K562 (cell line): Measurements from ENCODE around the gene CNTRL. TPM values are rescaled to one million over a fixed set of nuclear protein-coding genes. Genes with fewer than 3 reads are reported as not detected.

Experiments used
- ATAC-seq: fragments of 200-7000 bp; cut with Tn5 transposase; 3 replicates; pipeline ENCODE4 v1.9.1; 2020; ENCODE audit warnings: moderate library complexity
- BruUV-seq: library from RNA; stranded (reverse); fragments of 400-500 nt; replicated peaks from 2 replicates; lab custom pipeline; 2021; lab: Mats Ljungman, UMichigan
- CTCF ChIA-PET: fragments of 300-600 bp; formaldehyde crosslinking; extraction: SDS; loops from one replicate; lab custom pipeline; 2021; ENCODE audit warnings: low intra/inter-chr PET ratio; lab: Yijun Ruan, JAX
- POLR2A ChIA-PET: fragments of 300-600, 350-650 bp; sonication (Branson Sonifier 250); formaldehyde crosslinking; extraction: SDS; loops from one replicate; lab custom pipeline; 2021; ENCODE audit warnings: antibody characterized with exemption, inconsistent platforms; lab: Yijun Ruan, JAX
- DNase-seq, 4 experiments: peaks; one replicate each; pipeline versions ENCODE4 v3.0.0 to v3.0.0-alpha.2; 2011 to 2018; ENCODE audit warnings: low spot score in 3 of 4, mixed read lengths in 3 of 4; ENCODE audit errors: extremely low read depth in 1 of 4
- FAIRE-seq: peaks from 2 replicates; lab custom pipeline; 2011; peaks lifted over from hg19 to GRCh38; lab: Jason Lieb, UNC
- H2AFZ ChIP-seq: 2 replicates; pipeline ENCODE4 v1.6.0; 2011; ENCODE audit warnings: low read depth, low read length, control low read depth, inconsistent platforms
- H3K27ac ChIP-seq: fragments of 200-600 bp; 3 replicates; pipeline ENCODE4 v1.8.0; 2011; ENCODE audit warnings: low read depth, mild to moderate bottlenecking, control low read depth, inconsistent platforms, low read length, moderate library complexity, mixed read lengths; ENCODE audit errors: extremely low read depth
- H3K27me3 ChIP-seq, 2 experiments: fragments of 300-600 bp in 1 of 2; 2 replicates in 1 of 2; 3 replicates in 1 of 2; pipeline versions ENCODE4 v1.6.0 to v1.8.0; 2011; ENCODE audit warnings: inconsistent platforms in 2 of 2, low read length in 2 of 2, mild to moderate bottlenecking in 1 of 2, mixed read lengths in 1 of 2, moderate library complexity in 1 of 2; ENCODE audit not compliant: control insufficient read depth in 2 of 2, insufficient read depth in 2 of 2
- H3K36me3 ChIP-seq: fragments of 300-600 bp; 3 replicates; pipeline ENCODE4 v1.8.0; 2011; ENCODE audit warnings: mild to moderate bottlenecking, low read length, inconsistent platforms; ENCODE audit not compliant: control insufficient read depth, insufficient read depth
- H3K4me1 ChIP-seq, 2 experiments: fragments of 200-600 bp in 1 of 2; replicated peaks in 1 of 2; 2 replicates in 1 of 2; 3 replicates in 1 of 2; pipeline versions ENCODE4 v1.5.1 to v1.8.0; 2011; ENCODE audit warnings: inconsistent platforms in 2 of 2, low read length in 2 of 2, mild to moderate bottlenecking in 1 of 2, mixed read lengths in 1 of 2, moderate library complexity in 1 of 2; ENCODE audit not compliant: control insufficient read depth in 2 of 2, insufficient read depth in 2 of 2
- H3K4me2 ChIP-seq: 2 replicates; pipeline ENCODE4 v1.6.1; 2011; ENCODE audit warnings: low read length, control low read depth, inconsistent platforms, mixed read lengths; ENCODE audit not compliant: insufficient read depth
- H3K4me3 ChIP-seq: fragments of 200-600 bp; sonication (generic), shearing (Covaris generic); 2 replicates; pipeline ENCODE4 v1.5.1; 2016; ENCODE audit warnings: control low read depth, inconsistent platforms
- H3K79me2 ChIP-seq: fragments of 200-600 bp; 3 replicates; pipeline ENCODE4 v1.8.0; 2011; ENCODE audit warnings: low read length, inconsistent platforms; ENCODE audit not compliant: control insufficient read depth, insufficient read depth
- H3K9ac ChIP-seq, 2 experiments: 2 replicates each; pipeline versions ENCODE4 v1.6.0 to v1.6.1; 2011; ENCODE audit warnings: low read depth in 2 of 2, low read length in 2 of 2, control low read depth in 1 of 2, inconsistent platforms in 1 of 2, mild to moderate bottlenecking in 1 of 2, mixed read lengths in 1 of 2; ENCODE audit not compliant: insufficient read depth in 1 of 2
- H3K9me1 ChIP-seq: one replicate; pipeline ENCODE4 v1.6.0; 2011; ENCODE audit warnings: inconsistent platforms, mild to moderate bottlenecking, low read length, moderate library complexity; ENCODE audit not compliant: control insufficient read depth, insufficient read depth
- H3K9me3 ChIP-seq: replicated peaks from 2 replicates; pipeline ENCODE4 v1.5.1; 2011; ENCODE audit warnings: low read depth, low read length, inconsistent platforms; ENCODE audit not compliant: control insufficient read depth, insufficient read depth
- H4K20me1 ChIP-seq: replicated peaks from 2 replicates; pipeline ENCODE4 v1.6.1; 2011; ENCODE audit warnings: low read length, inconsistent platforms, mixed read lengths; ENCODE audit not compliant: control insufficient read depth, insufficient read depth
- CEBPB ChIP-seq: fragments of 450-650 bp; IDR thresholded peaks from 2 replicates; pipeline ENCODE4 v1.6.1; 2016; ENCODE audit warnings: missing genetic modification characterization, missing compliant biosample characterization
- KLF10 ChIP-seq: fragments of 250-450 bp; sonication (Bioruptor Pico); IDR thresholded peaks from 2 replicates; pipeline ENCODE4 v1.6.1; 2021; ENCODE audit warnings: matching md5 sums
- LCOR ChIP-seq: sonication (generic); formaldehyde crosslinking; IDR thresholded peaks from 2 replicates; pipeline ENCODE4 v1.8.0; 2022; ENCODE audit warnings: mild to moderate bottlenecking, missing genetic modification reagents
- MYNN ChIP-seq, 2 experiments: sonication (generic); formaldehyde crosslinking in 1 of 2; IDR thresholded peaks; 2 replicates each; pipeline versions ENCODE4 v1.5.0 to v1.6.1; 2016 to 2020; ENCODE audit warnings: antibody characterized with exemption in 1 of 2, missing genetic modification reagents in 1 of 2
- NCOA6 ChIP-seq: fragments of 450-650 bp; IDR thresholded peaks from 2 replicates; pipeline ENCODE4 v1.6.1; 2017; ENCODE audit warnings: mild to moderate bottlenecking
- NELFE ChIP-seq: IDR thresholded peaks from 2 replicates; pipeline ENCODE4 v1.6.1; 2011; ENCODE audit warnings: mild to moderate bottlenecking; ENCODE audit not compliant: insufficient read depth, insufficient read length
- PRMT5 ChIP-seq: sonication (generic); formaldehyde crosslinking; IDR thresholded peaks from 2 replicates; pipeline ENCODE4 v1.5.0; 2020; ENCODE audit warnings: missing genetic modification reagents
- RBM15 ChIP-seq: fragments of 200-400 bp; formaldehyde crosslinking; IDR thresholded peaks from 2 replicates; pipeline ENCODE4 v1.6.1; 2018; ENCODE audit warnings: mild to moderate bottlenecking, low read length, moderate library complexity; ENCODE audit not compliant: insufficient read depth
- RBM22 ChIP-seq: fragments of 200-400 bp; formaldehyde crosslinking; IDR thresholded peaks from 2 replicates; pipeline ENCODE4 v1.6.1; 2018; ENCODE audit warnings: low read length, low read depth; ENCODE audit not compliant: poor library complexity, severe bottlenecking
- STAT5A ChIP-seq: IDR thresholded peaks from 2 replicates; pipeline ENCODE4 v1.6.1; 2012; ENCODE audit warnings: low read length, inconsistent platforms, borderline replicate concordance
- STAT5B ChIP-seq: fragments of 250-450 bp; sonication (Bioruptor Pico); IDR thresholded peaks from 2 replicates; pipeline ENCODE4 v1.8.0; 2021; ENCODE audit warnings: mild to moderate bottlenecking, inconsistent platforms
- ZNF408 ChIP-seq: fragments of 250-450 bp; sonication (Bioruptor Pico); IDR thresholded peaks from 2 replicates; pipeline ENCODE4 v1.4.0; 2020; ENCODE audit warnings: low read depth, mild to moderate bottlenecking, moderate library complexity
- ZNF583 ChIP-seq: fragments of 250-450 bp; sonication (Bioruptor Pico); IDR thresholded peaks from 2 replicates; pipeline ENCODE4 v1.4.0; 2020
- ZNF764 ChIP-seq: fragments of 250-450 bp; sonication (Bioruptor Pico); IDR thresholded peaks from 2 replicates; pipeline ENCODE4 v1.4.0; 2020; ENCODE audit warnings: low read depth, mild to moderate bottlenecking, moderate library complexity
- WGBS: fragments of 100-300 bp; shearing (Covaris generic); methylation state at CpG from one replicate; pipeline ENCODE4 v1.1.6; 2016; ENCODE audit warnings: low coverage, mixed read lengths; ENCODE audit not compliant: insufficient coverage; ENCODE audit errors: missing lambda C conversion rate; 5-methylcytosine and 5-hydroxymethylcytosine counted together
- in situ Hi-C: fragments of 300-500 bp; cut with MboI; formaldehyde crosslinking; loops from 4 replicates; pipeline ENCODE4 v1.15.0; 2018; ENCODE audit warnings: inconsistent platforms, mixed read lengths
- intact Hi-C: fragments of 100-400 bp; cut with micrococcal nuclease; formaldehyde crosslinking; loops from 2 replicates; pipeline ENCODE4 v1.14.2; 2022
- polyA plus RNA-seq, 8 experiments: library from polyadenylated mRNA; depleted of rRNA in 4 of 8; stranded (reverse) in 5 of 8; unstranded in 3 of 8; fragments of >200 nt; fragmentation: Nextera tagmentation in 2 of 8; fragmentation: Illumina TruSeq in 1 of 8; extraction: Ambion mirVana in 2 of 8; extraction: Trizol in 1 of 8; gene quantifications; 2 replicates each; pipeline versions ENCODE4 v1.2.1 to v1.2.3, GENCODE V29; 2011 to 2014; ENCODE audit warnings: inconsistent platforms in 1 of 8, missing spikeins in 1 of 8
- total RNA-seq, 7 experiments: library from RNA; depleted of rRNA in 6 of 7; stranded (reverse); fragments of >200 nt in 6 of 7; fragmentation: Illumina TruSeq in 2 of 7; extraction: Trizol in 2 of 7; gene quantifications; 2 replicates each; pipeline versions ENCODE4 v1.2.1 to v1.2.3, GENCODE V29; 2011 to 2021; ENCODE audit warnings: low replicate concordance in 1 of 7
- TF ChIP-seq, protein P1 (sequence below): fragments of 450-650 bp; conservative IDR thresholded peaks from 2 replicates; pipeline ENCODE4 v1.6.1; 2016; ENCODE audit warnings: missing genetic modification characterization, low read depth, mild to moderate bottlenecking, missing compliant biosample characterization, moderate library complexity

The CNTRL gene
- total and polyA plus RNA-seq, 9 of the 15 experiments (the other 6 are each of a cell fraction or from before 2014, with no cell fraction given): 9.2 to 28.9 (median 20.5) TPM

GRCh38 chr9:121210536-121210935 lies 135.8 kb downstream of the CNTRL start:
- Histone ChIP-seq H2AFZ (0 out of 2 replicates have a peak overlapping the region, but pooled peaks have one; percentile 35), H3K4me2 (no peak overlapping the region), H3K79me2 (no peaks in the 10 kb centered on the region), H3K27me3 (no peaks in the 10 kb centered on the region), H3K36me3 (no peaks in the 10 kb centered on the region), H3K27ac (no peak overlapping the region), H3K9ac (no peak overlapping the region), H3K4me3 (no peak overlapping the region), H3K9me1 (no peaks in the 10 kb centered on the region), H4K20me1 (no peaks in the 10 kb centered on the region), H3K9me3 (no peaks in the 10 kb centered on the region), H3K4me1 (peaks cover 0 to 4% of the 10 kb centered on the region in 2 experiments; a peak in 2 of 5 replicates)
- no peak for DNase-seq
- 56% methylated on average over 5 of the region's 5 CpGs for whole genome bisulfite sequencing
- CTCF ChIA-PET: no interaction called here
- no TSS peak for BruUV-seq
- intact Hi-C loops (loop anchor here (10.0 kb wide), 1 partner anchor 324 kb away; no protein-coding TSS in a partner anchor), in situ Hi-C loops (no loop called here)
- TF ChIP-seq, protein P1, sequence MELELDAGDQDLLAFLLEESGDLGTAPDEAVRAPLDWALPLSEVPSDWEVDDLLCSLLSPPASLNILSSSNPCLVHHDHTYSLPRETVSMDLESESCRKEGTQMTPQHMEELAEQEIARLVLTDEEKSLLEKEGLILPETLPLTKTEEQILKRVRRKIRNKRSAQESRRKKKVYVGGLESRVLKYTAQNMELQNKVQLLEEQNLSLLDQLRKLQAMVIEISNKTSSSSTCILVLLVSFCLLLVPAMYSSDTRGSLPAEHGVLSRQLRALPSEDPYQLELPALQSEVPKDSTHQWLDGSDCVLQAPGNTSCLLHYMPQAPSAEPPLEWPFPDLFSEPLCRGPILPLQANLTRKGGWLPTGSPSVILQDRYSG (tag): no peak
- TF ChIP-seq PRMT5 (CRISPR knock-in tag): no peak
- no peak for TF ChIP-seq RBM22
- no peak for TF ChIP-seq NELFE
- no peak for TF ChIP-seq ZNF764
- no peak for TF ChIP-seq CEBPB (tag)
- no peak for TF ChIP-seq STAT5B
- no peak for TF ChIP-seq LCOR (CRISPR knock-in tag)
- TF ChIP-seq RBM15: no peak
- TF ChIP-seq STAT5A: no peak
- no peak for TF ChIP-seq NCOA6
- TF ChIP-seq ZNF583 (CRISPR knock-in tag): no peak
- TF ChIP-seq MYNN (IDR thresholded peaks at IDR 0.05): no peak
- no peak for TF ChIP-seq MYNN (CRISPR knock-in tag; IDR thresholded peaks at IDR 0.05)
- no peak for TF ChIP-seq ZNF408 (CRISPR knock-in tag)
- no peak for TF ChIP-seq KLF10 (CRISPR knock-in tag)
- no peak for ATAC-seq
- POLR2A ChIA-PET: interaction anchor here (0.7 to 0.8 kb wide), 2 partner anchors 71 to 174 kb away, joined by 3 read pairs; no protein-coding TSS in a partner anchor
- no peak for FAIRE-seq
